Adrenal gland (tissue), 5 donors: Measurements from ENCODE around the gene TBCEL.

Experiments used
- POLR2A ChIP-seq, 2 donors: fragments of 450-650 bp; IDR thresholded peaks; one replicate each; pipeline ENCODE4 v1.6.1; 2017; ENCODE audit warnings: antibody characterized with exemption in 2 of 2, mild to moderate bottlenecking in 2 of 2, moderate library complexity in 1 of 2
- TF ChIP-seq, protein P1 (sequence below), 6 experiments: fragments of 450-650 bp in 4 of 6; fragments of 200-600 bp in 2 of 6; sonication (generic) in 1 of 6; IDR thresholded peaks; 1 replicate in 5 of 6; 2 replicates in 1 of 6; pipeline versions ENCODE4 v1.5.1 to v1.8.0; 2016 to 2021; ENCODE audit warnings: antibody characterized with exemption in 6 of 6, mild to moderate bottlenecking in 2 of 6, moderate library complexity in 1 of 6
- donor health status: DM: no; HTN: no; CAD: no.

DNA sequence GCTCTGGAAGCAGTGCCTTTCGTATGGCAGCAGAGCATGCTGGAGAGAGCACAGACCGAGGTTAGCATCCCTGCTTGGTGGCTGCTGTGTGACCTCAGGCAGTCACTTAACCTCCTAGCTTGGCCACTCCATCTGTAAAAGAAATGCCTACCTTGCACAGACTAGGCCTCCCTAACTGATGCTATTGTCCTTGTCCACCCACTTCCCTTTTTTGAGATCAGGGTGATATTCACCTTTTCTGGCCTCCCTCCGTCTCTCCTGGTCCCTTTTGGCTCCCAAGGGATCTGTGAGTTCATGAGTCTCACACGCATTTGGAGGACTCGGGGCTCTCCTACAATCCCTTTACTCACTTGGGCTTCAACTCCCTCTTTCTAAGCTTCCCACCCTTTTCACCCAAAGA, 114.4 kb downstream of the TBCEL start:
- TF ChIP-seq, protein P1, sequence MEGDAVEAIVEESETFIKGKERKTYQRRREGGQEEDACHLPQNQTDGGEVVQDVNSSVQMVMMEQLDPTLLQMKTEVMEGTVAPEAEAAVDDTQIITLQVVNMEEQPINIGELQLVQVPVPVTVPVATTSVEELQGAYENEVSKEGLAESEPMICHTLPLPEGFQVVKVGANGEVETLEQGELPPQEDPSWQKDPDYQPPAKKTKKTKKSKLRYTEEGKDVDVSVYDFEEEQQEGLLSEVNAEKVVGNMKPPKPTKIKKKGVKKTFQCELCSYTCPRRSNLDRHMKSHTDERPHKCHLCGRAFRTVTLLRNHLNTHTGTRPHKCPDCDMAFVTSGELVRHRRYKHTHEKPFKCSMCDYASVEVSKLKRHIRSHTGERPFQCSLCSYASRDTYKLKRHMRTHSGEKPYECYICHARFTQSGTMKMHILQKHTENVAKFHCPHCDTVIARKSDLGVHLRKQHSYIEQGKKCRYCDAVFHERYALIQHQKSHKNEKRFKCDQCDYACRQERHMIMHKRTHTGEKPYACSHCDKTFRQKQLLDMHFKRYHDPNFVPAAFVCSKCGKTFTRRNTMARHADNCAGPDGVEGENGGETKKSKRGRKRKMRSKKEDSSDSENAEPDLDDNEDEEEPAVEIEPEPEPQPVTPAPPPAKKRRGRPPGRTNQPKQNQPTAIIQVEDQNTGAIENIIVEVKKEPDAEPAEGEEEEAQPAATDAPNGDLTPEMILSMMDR (IDR thresholded peaks at IDR 0.05), result no peak
- no peak for TF ChIP-seq POLR2A (IDR thresholded peaks at IDR 0.05)
